GM12878 (cell line): ENCODE data around the gene ZBTB21. TPM values are rescaled to one million over a fixed set of nuclear protein-coding genes. Genes with fewer than 3 reads are reported as not detected.

ENCODE experiments used
- CREM ChIP-seq: IDR thresholded peaks from 2 replicates; pipeline ENCODE4 v1.6.1; 2014; ENCODE audit warnings: antibody characterized with exemption, low read depth
- E2F4 ChIP-seq: IDR thresholded peaks from 2 replicates; pipeline ENCODE4 v1.6.1; 2012; ENCODE audit warnings: low read depth, low read length, improper control_type of control experiment
- EZH2 ChIP-seq: IDR thresholded peaks from 2 replicates; pipeline ENCODE4 v1.6.1; 2012; ENCODE audit warnings: low read depth, mild to moderate bottlenecking, control low read depth, inconsistent platforms, low read length, borderline replicate concordance; ENCODE audit not compliant: control insufficient read depth
- SKIL ChIP-seq: fragments of 450-650 bp; IDR thresholded peaks from 2 replicates; pipeline ENCODE4 v1.6.1; 2017; ENCODE audit warnings: mild to moderate bottlenecking, low read depth, inconsistent platforms; ENCODE audit not compliant: poor library complexity, severe bottlenecking
- SPI1 ChIP-seq: IDR thresholded peaks from 2 replicates; pipeline ENCODE4 v1.6.1; 2011; ENCODE audit warnings: low read depth, mild to moderate bottlenecking, low read length, moderate library complexity, borderline replicate concordance; ENCODE audit not compliant: insufficient read depth
- STAT1 ChIP-seq: fragments of 450-650 bp; conservative IDR thresholded peaks from 2 replicates; pipeline ENCODE4 v1.6.1; 2014; ENCODE audit warnings: antibody characterized with exemption, mild to moderate bottlenecking
- TCF3 ChIP-seq: IDR thresholded peaks from 2 replicates; pipeline ENCODE4 v1.6.1; 2012; ENCODE audit warnings: low read depth, mild to moderate bottlenecking, low read length, borderline replicate concordance; ENCODE audit not compliant: insufficient read depth
- ZNF687 ChIP-seq: fragments of 450-650 bp; IDR thresholded peaks from 2 replicates; pipeline ENCODE4 v1.6.1; 2017; ENCODE audit warnings: mild to moderate bottlenecking, moderate library complexity
- polyA plus RNA-seq, 11 experiments: library from polyadenylated mRNA; depleted of rRNA in 4 of 11; unstranded in 6 of 11; stranded (reverse) in 5 of 11; fragments of >200 nt; fragmentation: Nextera tagmentation in 4 of 11; fragmentation: Illumina TruSeq in 1 of 11; extraction: Ambion mirVana in 4 of 11; extraction: Trizol in 1 of 11; gene quantifications; 1 replicate in 1 of 11; 2 replicates in 10 of 11; pipeline versions ENCODE4 v1.2.1 to v1.2.3, GENCODE V29; 2011 to 2016; ENCODE audit warnings: inconsistent platforms in 2 of 11, missing spikeins in 2 of 11, low read depth in 1 of 11
- total RNA-seq, 4 experiments: library from RNA; depleted of rRNA in 3 of 4; stranded (reverse); fragments of >200 nt in 3 of 4; fragmentation: Illumina TruSeq in 1 of 4; extraction: Trizol in 1 of 4; gene quantifications; 2 replicates each; pipeline versions ENCODE4 v1.2.1 to v1.2.3, GENCODE V29; 2013 to 2021

The ZBTB21 gene
- total and polyA plus RNA-seq, 10 of the 15 experiments (the other 5 are each of a cell fraction or from before 2014, with no cell fraction given) = 1.8 to 21.6 (median 10.6) TPM

- no peak for TF ChIP-seq ZNF687
- no peak for TF ChIP-seq SPI1
- no peak for TF ChIP-seq E2F4
- TF ChIP-seq STAT1 = no peak
- TF ChIP-seq TCF3 = no peak
- TF ChIP-seq SKIL = no peak
- TF ChIP-seq CREM = no peak
- TF ChIP-seq EZH2 = no peak
These were observed 37.5 kb downstream of the ZBTB21 start (continued) for GRCh38 chr21:41972511-41973205.
